Neural cell (in vitro differentiated cells): ENCODE data around the gene SLC39A13.

Experiments
- EZH2 ChIP-seq: fragments of 200-600, 300-800 bp; shearing (Covaris generic), sonication (generic); IDR thresholded peaks from 2 replicates; pipeline ENCODE4 v1.6.1; 2014; ENCODE audit warnings: antibody characterized with exemption, low read length, borderline replicate concordance, mild to moderate bottlenecking; ENCODE audit not compliant: insufficient read depth, poor library complexity, severe bottlenecking
- MXI1 ChIP-seq: fragments of 450-650 bp; conservative IDR thresholded peaks from 2 replicates; pipeline ENCODE4 v1.6.1; 2014; ENCODE audit warnings: antibody characterized with exemption, mild to moderate bottlenecking; ENCODE audit not compliant: poor library complexity, severe bottlenecking
- POLR2AphosphoS5 ChIP-seq: IDR thresholded peaks from 2 replicates; pipeline ENCODE4 v1.6.1; 2012
- RAD21 ChIP-seq: fragments of 450-650 bp; conservative IDR thresholded peaks from 2 replicates; pipeline ENCODE4 v1.6.1; 2014; ENCODE audit warnings: antibody characterized with exemption, mild to moderate bottlenecking, moderate library complexity
- SMC3 ChIP-seq: fragments of 450-650 bp; conservative IDR thresholded peaks from 2 replicates; pipeline ENCODE4 v1.6.1; 2014; ENCODE audit warnings: antibody characterized with exemption, mild to moderate bottlenecking, moderate library complexity; ENCODE audit not compliant: poor library complexity
- TAF1 ChIP-seq: IDR thresholded peaks from 2 replicates; pipeline ENCODE4 v1.6.1; 2012; ENCODE audit warnings: low read depth
- TF ChIP-seq, protein P1 (sequence below): fragments of 450-650 bp; IDR thresholded peaks from 2 replicates; pipeline ENCODE4 v1.5.1; 2014; ENCODE audit warnings: antibody characterized with exemption, mild to moderate bottlenecking, moderate library complexity; ENCODE audit not compliant: poor library complexity, severe bottlenecking
- TF ChIP-seq, protein P2 (sequence below): IDR thresholded peaks from 2 replicates; pipeline ENCODE4 v1.6.1; 2012; ENCODE audit warnings: borderline replicate concordance

DNA sequence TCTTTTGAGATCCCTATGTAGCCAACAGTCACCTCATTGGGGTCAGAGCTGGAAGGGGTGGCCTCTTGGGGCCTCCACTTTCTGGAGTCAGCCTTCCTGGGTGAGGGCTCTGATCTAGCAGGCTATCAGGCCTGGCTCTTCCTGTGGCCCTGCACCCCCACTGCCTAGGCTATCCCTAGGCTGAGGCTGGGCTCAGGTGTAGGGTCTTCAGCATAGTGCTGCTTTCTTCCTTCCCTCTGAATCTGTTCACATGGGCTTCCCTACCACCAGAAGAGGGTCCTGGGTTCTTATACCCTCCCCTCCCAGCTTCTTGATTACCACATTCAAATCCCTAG, 29.6 kb upstream of the SLC39A13 start:
- TF ChIP-seq EZH2 (no peak), MXI1 (no peak), POLR2AphosphoS5 (no peak), TAF1 (no peak), RAD21 (no peak), SMC3 (no peak)
- TF ChIP-seq, protein P1, sequence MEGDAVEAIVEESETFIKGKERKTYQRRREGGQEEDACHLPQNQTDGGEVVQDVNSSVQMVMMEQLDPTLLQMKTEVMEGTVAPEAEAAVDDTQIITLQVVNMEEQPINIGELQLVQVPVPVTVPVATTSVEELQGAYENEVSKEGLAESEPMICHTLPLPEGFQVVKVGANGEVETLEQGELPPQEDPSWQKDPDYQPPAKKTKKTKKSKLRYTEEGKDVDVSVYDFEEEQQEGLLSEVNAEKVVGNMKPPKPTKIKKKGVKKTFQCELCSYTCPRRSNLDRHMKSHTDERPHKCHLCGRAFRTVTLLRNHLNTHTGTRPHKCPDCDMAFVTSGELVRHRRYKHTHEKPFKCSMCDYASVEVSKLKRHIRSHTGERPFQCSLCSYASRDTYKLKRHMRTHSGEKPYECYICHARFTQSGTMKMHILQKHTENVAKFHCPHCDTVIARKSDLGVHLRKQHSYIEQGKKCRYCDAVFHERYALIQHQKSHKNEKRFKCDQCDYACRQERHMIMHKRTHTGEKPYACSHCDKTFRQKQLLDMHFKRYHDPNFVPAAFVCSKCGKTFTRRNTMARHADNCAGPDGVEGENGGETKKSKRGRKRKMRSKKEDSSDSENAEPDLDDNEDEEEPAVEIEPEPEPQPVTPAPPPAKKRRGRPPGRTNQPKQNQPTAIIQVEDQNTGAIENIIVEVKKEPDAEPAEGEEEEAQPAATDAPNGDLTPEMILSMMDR = no peak
- TF ChIP-seq, protein P2, sequence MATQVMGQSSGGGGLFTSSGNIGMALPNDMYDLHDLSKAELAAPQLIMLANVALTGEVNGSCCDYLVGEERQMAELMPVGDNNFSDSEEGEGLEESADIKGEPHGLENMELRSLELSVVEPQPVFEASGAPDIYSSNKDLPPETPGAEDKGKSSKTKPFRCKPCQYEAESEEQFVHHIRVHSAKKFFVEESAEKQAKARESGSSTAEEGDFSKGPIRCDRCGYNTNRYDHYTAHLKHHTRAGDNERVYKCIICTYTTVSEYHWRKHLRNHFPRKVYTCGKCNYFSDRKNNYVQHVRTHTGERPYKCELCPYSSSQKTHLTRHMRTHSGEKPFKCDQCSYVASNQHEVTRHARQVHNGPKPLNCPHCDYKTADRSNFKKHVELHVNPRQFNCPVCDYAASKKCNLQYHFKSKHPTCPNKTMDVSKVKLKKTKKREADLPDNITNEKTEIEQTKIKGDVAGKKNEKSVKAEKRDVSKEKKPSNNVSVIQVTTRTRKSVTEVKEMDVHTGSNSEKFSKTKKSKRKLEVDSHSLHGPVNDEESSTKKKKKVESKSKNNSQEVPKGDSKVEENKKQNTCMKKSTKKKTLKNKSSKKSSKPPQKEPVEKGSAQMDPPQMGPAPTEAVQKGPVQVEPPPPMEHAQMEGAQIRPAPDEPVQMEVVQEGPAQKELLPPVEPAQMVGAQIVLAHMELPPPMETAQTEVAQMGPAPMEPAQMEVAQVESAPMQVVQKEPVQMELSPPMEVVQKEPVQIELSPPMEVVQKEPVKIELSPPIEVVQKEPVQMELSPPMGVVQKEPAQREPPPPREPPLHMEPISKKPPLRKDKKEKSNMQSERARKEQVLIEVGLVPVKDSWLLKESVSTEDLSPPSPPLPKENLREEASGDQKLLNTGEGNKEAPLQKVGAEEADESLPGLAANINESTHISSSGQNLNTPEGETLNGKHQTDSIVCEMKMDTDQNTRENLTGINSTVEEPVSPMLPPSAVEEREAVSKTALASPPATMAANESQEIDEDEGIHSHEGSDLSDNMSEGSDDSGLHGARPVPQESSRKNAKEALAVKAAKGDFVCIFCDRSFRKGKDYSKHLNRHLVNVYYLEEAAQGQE = no peak
